PC-9 (cell line): ENCODE measurements around the gene ST7.

Experiments used
- CTCF ChIP-seq: fragments of 200-600 bp; sonication (generic); conservative IDR thresholded peaks from 2 replicates; pipeline ENCODE4 v1.6.1; 2017; ENCODE audit warnings: mixed run types, antibody characterized with exemption, mild to moderate bottlenecking, moderate library complexity
- EZH2 ChIP-seq: fragments of 200-600 bp; sonication (generic); IDR thresholded peaks from 2 replicates; pipeline ENCODE4 v1.8.0; 2017; ENCODE audit warnings: antibody characterized with exemption, low read depth

- no peak for TF ChIP-seq EZH2
- no peak for TF ChIP-seq CTCF
These were observed 67.3 kb downstream of the ST7 start for GRCh38 chr7:117020591-117020973.
